Gastroesophageal sphincter (tissue), 3 donors: ENCODE results near the gene MLLT6.

ENCODE experiments used
- CTCF ChIP-seq, 4 experiments: fragments of 200-600 bp in 2 of 4; fragments of 450-650 bp in 2 of 4; sonication (generic) in 1 of 4; IDR thresholded peaks; one replicate each; pipeline ENCODE4 v1.5.1; 2017 to 2019; ENCODE audit warnings: antibody characterized with exemption in 4 of 4, mild to moderate bottlenecking in 2 of 4, moderate library complexity in 2 of 4
- POLR2A ChIP-seq, 2 donors: fragments of 450-650 bp; IDR thresholded peaks; one replicate each; pipeline ENCODE4 v1.6.1; 2017; ENCODE audit warnings: antibody characterized with exemption in 2 of 2, mild to moderate bottlenecking in 2 of 2, moderate library complexity in 1 of 2

- TF ChIP-seq POLR2A (IDR thresholded peaks at IDR 0.05): no peak
- TF ChIP-seq CTCF (IDR thresholded peaks at IDR 0.05): no peak
Measured at GRCh38 chr17:38698760-38699159, 6.3 kb upstream of the MLLT6 start.
